ENCODE measurements around the gene KIF16B. TPM values are rescaled to one million over a fixed set of nuclear protein-coding genes. Genes with fewer than 3 reads are reported as not detected.
A peak's percentile ranks its signal among the peaks of the same experiment; 100 is the strongest.

The KIF16B gene
- total and polyA plus RNA-seq, 2 of the 13 experiments (the other 11 are each of a cell fraction or from before 2014, with no cell fraction given), result 6.9 to 18.0 TPM

DNA sequence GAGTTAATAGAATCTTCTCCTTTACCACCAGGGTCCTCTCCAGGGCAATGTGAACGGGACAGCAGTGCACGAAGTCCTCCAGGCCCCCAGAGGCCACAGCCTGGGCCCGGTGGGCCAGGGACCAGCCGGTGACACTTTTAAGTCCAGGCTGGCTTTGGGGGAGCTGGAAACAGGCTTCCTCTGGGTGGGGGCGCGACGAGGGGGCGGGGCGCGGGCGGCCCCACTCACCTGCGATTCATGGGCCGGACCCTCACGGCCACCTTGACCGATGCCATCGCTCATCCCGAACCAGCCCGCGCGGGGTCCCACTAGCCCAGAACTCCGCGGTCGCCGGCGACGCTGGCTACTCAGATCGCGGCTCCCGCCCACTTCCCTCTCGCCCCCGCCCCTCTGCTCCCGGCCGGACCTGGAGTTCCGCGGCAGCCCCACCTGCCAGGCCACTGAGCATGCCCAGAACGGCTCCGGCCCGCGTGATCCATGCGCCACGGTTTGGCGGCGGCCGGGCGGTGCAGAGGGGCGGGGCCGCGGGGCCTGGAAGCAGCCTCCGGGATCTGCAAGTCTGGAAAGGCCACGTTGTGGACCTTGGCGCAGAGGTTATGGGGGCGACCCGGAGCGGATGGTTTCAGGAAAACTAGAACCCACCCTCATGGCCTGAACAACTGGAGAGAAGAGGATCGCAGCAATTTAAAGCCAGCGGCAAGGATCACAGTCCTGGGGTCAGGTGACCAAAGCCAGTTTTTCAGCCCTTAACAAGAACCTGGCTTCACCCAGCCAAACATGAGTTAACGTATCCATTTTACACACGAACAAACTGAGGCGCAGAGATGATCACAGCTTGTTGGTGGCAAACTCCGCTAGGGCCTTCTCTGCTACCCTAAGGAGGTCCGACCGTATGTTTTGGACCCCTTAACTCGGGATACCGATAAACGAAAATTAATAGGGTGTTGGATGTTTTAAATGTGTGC, at the start of gene KIF16B (continued):
- no peak; the same call in 1 of the 2 replicates for TF ChIP-seq ZKSCAN1 (IDR thresholded peaks at IDR 0.05; ENCODE audit: low read length)
- peak; percentile 30; the same call in 1 of the 2 replicates for TF ChIP-seq ZNF232 (CRISPR knock-in tag; IDR thresholded peaks at IDR 0.05; ENCODE audit: borderline replicate concordance)
- TF ChIP-seq, protein P1, sequence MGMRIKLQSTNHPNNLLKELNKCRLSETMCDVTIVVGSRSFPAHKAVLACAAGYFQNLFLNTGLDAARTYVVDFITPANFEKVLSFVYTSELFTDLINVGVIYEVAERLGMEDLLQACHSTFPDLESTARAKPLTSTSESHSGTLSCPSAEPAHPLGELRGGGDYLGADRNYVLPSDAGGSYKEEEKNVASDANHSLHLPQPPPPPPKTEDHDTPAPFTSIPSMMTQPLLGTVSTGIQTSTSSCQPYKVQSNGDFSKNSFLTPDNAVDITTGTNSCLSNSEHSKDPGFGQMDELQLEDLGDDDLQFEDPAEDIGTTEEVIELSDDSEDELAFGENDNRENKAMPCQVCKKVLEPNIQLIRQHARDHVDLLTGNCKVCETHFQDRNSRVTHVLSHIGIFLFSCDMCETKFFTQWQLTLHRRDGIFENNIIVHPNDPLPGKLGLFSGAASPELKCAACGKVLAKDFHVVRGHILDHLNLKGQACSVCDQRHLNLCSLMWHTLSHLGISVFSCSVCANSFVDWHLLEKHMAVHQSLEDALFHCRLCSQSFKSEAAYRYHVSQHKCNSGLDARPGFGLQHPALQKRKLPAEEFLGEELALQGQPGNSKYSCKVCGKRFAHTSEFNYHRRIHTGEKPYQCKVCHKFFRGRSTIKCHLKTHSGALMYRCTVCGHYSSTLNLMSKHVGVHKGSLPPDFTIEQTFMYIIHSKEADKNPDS (CRISPR knock-in tag; IDR thresholded peaks at IDR 0.05), result peak; percentile 72
- peak; percentile 74; the same call in 1 of the 2 replicates for TF ChIP-seq EED (CRISPR knock-in tag; IDR thresholded peaks at IDR 0.05)
- no peak; the same call in none of the 2 replicates for TF ChIP-seq ZBTB7A (CRISPR knock-in tag; IDR thresholded peaks at IDR 0.05)
- TF ChIP-seq, protein P2, sequence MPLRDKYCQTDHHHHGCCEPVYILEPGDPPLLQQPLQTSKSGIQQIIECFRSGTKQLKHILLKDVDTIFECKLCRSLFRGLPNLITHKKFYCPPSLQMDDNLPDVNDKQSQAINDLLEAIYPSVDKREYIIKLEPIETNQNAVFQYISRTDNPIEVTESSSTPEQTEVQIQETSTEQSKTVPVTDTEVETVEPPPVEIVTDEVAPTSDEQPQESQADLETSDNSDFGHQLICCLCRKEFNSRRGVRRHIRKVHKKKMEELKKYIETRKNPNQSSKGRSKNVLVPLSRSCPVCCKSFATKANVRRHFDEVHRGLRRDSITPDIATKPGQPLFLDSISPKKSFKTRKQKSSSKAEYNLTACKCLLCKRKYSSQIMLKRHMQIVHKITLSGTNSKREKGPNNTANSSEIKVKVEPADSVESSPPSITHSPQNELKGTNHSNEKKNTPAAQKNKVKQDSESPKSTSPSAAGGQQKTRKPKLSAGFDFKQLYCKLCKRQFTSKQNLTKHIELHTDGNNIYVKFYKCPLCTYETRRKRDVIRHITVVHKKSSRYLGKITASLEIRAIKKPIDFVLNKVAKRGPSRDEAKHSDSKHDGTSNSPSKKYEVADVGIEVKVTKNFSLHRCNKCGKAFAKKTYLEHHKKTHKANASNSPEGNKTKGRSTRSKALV (CRISPR knock-in tag; IDR thresholded peaks at IDR 0.05), result no peak
- TF ChIP-seq, protein P3, sequence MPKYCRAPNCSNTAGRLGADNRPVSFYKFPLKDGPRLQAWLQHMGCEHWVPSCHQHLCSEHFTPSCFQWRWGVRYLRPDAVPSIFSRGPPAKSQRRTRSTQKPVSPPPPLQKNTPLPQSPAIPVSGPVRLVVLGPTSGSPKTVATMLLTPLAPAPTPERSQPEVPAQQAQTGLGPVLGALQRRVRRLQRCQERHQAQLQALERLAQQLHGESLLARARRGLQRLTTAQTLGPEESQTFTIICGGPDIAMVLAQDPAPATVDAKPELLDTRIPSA (CRISPR knock-in tag; IDR thresholded peaks at IDR 0.05; ENCODE audit: borderline replicate concordance), result no peak; the same call in 1 of the 2 replicates
- no peak for TF ChIP-seq ZNF260 (CRISPR knock-in tag; IDR thresholded peaks at IDR 0.05; ENCODE audit: borderline replicate concordance, low read depth)
- peak; percentile 93 for TF ChIP-seq PHF21A (CRISPR knock-in tag; IDR thresholded peaks at IDR 0.05)
- peak; percentile 87 for TF ChIP-seq HDAC2 (CRISPR knock-in tag; IDR thresholded peaks at IDR 0.05)
- TF ChIP-seq ZFP41 (CRISPR knock-in tag; IDR thresholded peaks at IDR 0.05; ENCODE audit: borderline replicate concordance), result no peak; the same call in 1 of the 2 replicates
- TF ChIP-seq, protein P4, sequence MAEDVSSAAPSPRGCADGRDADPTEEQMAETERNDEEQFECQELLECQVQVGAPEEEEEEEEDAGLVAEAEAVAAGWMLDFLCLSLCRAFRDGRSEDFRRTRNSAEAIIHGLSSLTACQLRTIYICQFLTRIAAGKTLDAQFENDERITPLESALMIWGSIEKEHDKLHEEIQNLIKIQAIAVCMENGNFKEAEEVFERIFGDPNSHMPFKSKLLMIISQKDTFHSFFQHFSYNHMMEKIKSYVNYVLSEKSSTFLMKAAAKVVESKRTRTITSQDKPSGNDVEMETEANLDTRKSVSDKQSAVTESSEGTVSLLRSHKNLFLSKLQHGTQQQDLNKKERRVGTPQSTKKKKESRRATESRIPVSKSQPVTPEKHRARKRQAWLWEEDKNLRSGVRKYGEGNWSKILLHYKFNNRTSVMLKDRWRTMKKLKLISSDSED (CRISPR knock-in tag; IDR thresholded peaks at IDR 0.05), result peak; percentile 76; the same call in 1 of the 2 replicates
- TF ChIP-seq GABPB1 (CRISPR knock-in tag; IDR thresholded peaks at IDR 0.05), result peak; percentile 93
- TF ChIP-seq, protein P5, sequence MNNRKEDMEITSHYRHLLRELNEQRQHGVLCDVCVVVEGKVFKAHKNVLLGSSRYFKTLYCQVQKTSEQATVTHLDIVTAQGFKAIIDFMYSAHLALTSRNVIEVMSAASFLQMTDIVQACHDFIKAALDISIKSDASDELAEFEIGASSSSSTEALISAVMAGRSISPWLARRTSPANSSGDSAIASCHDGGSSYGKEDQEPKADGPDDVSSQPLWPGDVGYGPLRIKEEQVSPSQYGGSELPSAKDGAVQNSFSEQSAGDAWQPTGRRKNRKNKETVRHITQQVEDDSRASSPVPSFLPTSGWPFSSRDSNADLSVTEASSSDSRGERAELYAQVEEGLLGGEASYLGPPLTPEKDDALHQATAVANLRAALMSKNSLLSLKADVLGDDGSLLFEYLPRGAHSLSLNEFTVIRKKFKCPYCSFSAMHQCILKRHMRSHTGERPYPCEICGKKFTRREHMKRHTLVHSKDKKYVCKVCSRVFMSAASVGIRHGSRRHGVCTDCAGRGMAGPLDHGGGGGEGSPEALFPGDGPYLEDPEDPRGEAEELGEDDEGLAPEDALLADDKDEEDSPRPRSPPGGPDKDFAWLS (CRISPR knock-in tag; IDR thresholded peaks at IDR 0.05; ENCODE audit: borderline replicate concordance), result no peak
- peak; percentile 81; the same call in 1 of the 2 replicates for TF ChIP-seq ZNF747 (CRISPR knock-in tag; IDR thresholded peaks at IDR 0.05; ENCODE audit: borderline replicate concordance)
- TF ChIP-seq ZNF296 (CRISPR knock-in tag; conservative IDR thresholded peaks at IDR 0.05), result no peak
- TF ChIP-seq ZNF607 (CRISPR knock-in tag; IDR thresholded peaks at IDR 0.05; ENCODE audit: borderline replicate concordance), result peak; percentile 83; the same call in 1 of the 2 replicates
- no peak for TF ChIP-seq SP1 (IDR thresholded peaks at IDR 0.05)
- peak; percentile 97 for TF ChIP-seq SP1 (CRISPR knock-in tag; IDR thresholded peaks at IDR 0.05)
- TF ChIP-seq MAFK (conservative IDR thresholded peaks at IDR 0.05 in 1 of 2, IDR thresholded peaks at IDR 0.05 in 1 of 2; ENCODE audit: low read length in 2 of 2), result 0 out of 4 replicates have a peak, but pooled peaks of 1 of the 2 experiments have one; percentile 12
